SK-N-SH treated with all-trans-retinoic acid at 6 μM for 48 hours (cell line): ENCODE results near the gene OPN4.

Experiments used
- ATAC-seq: fragments of 200-7000 bp; cut with Tn5 transposase; 3 replicates; pipeline ENCODE4 v1.9.1; 2020; ENCODE audit warnings: mild to moderate bottlenecking, moderate library complexity
- ARNTL ChIP-seq: fragments of 450-650 bp; formaldehyde crosslinking; IDR thresholded peaks from 2 replicates; pipeline ENCODE4 v1.5.0; 2020; ENCODE audit warnings: low read depth, mild to moderate bottlenecking, moderate library complexity, borderline replicate concordance
- CREB5 ChIP-seq: fragments of 250-450 bp; sonication (Bioruptor Pico); IDR thresholded peaks from 2 replicates; pipeline ENCODE4 v1.5.1; 2020; ENCODE audit warnings: low read depth, mild to moderate bottlenecking, moderate library complexity
- CSDC2 ChIP-seq: fragments of 250-450 bp; sonication (Bioruptor Pico); IDR thresholded peaks from 2 replicates; pipeline ENCODE4 v1.5.0; 2020; ENCODE audit warnings: mild to moderate bottlenecking, moderate library complexity
- CSRNP3 ChIP-seq: fragments of 250-450 bp; sonication (Bioruptor Pico); IDR thresholded peaks from 2 replicates; pipeline ENCODE4 v1.5.1; 2021; ENCODE audit warnings: mild to moderate bottlenecking, moderate library complexity
- ESRRG ChIP-seq: fragments of 250-450 bp; sonication (Bioruptor Pico); IDR thresholded peaks from 2 replicates; pipeline ENCODE4 v1.6.1; 2021; ENCODE audit warnings: mild to moderate bottlenecking
- GLIS3 ChIP-seq: fragments of 250-450 bp; sonication (Bioruptor Pico); IDR thresholded peaks from 2 replicates; pipeline ENCODE4 v1.5.0; 2020; ENCODE audit warnings: mild to moderate bottlenecking, moderate library complexity
- OSR1 ChIP-seq: fragments of 250-450 bp; sonication (Bioruptor Pico); IDR thresholded peaks from 2 replicates; pipeline ENCODE4 v1.8.0; 2022; ENCODE audit warnings: moderate library complexity, mild to moderate bottlenecking, inconsistent platforms
- PATZ1 ChIP-seq: fragments of 250-450 bp; sonication (Bioruptor Pico); IDR thresholded peaks from 2 replicates; pipeline ENCODE4 v1.8.0; 2020; ENCODE audit warnings: mild to moderate bottlenecking, moderate library complexity, borderline replicate concordance
- POU6F1 ChIP-seq: fragments of 250-450 bp; sonication (Bioruptor Pico); IDR thresholded peaks from 2 replicates; pipeline ENCODE4 v1.8.0; 2021; ENCODE audit warnings: low read depth, mild to moderate bottlenecking, moderate library complexity, borderline replicate concordance
- PPARA ChIP-seq: fragments of 250-450 bp; sonication (Bioruptor Pico); IDR thresholded peaks from 2 replicates; pipeline ENCODE4 v1.5.0; 2020; ENCODE audit warnings: mild to moderate bottlenecking, borderline replicate concordance
- RARB ChIP-seq: fragments of 250-450 bp; sonication (Bioruptor Pico); IDR thresholded peaks from 2 replicates; pipeline ENCODE4 v1.8.0; 2021; ENCODE audit warnings: mild to moderate bottlenecking, moderate library complexity
- TCF4 ChIP-seq: fragments of 250-450 bp; sonication (Bioruptor Pico); IDR thresholded peaks from 2 replicates; pipeline ENCODE4 v1.8.0; 2021; ENCODE audit warnings: mild to moderate bottlenecking, moderate library complexity, borderline replicate concordance
- TOX ChIP-seq: fragments of 250-450 bp; sonication (Bioruptor Pico); IDR thresholded peaks from 2 replicates; pipeline ENCODE4 v1.8.0; 2021; ENCODE audit warnings: mild to moderate bottlenecking, moderate library complexity, borderline replicate concordance
- TSHZ2 ChIP-seq: fragments of 250-450 bp; sonication (Bioruptor Pico); IDR thresholded peaks from 2 replicates; pipeline ENCODE4 v1.5.0; 2020; ENCODE audit warnings: mild to moderate bottlenecking, moderate library complexity
- ZC3H10 ChIP-seq: fragments of 250-450 bp; sonication (Bioruptor Pico); IDR thresholded peaks from 2 replicates; pipeline ENCODE4 v1.5.1; 2021; ENCODE audit warnings: mild to moderate bottlenecking, moderate library complexity
- ZFP3 ChIP-seq: fragments of 250-450 bp; sonication (Bioruptor Pico); IDR thresholded peaks from 2 replicates; pipeline ENCODE4 v1.5.0; 2020; ENCODE audit warnings: mild to moderate bottlenecking, moderate library complexity
- ZFP30 ChIP-seq: fragments of 450-650 bp; formaldehyde crosslinking; IDR thresholded peaks from 2 replicates; pipeline ENCODE4 v1.5.0; 2022; ENCODE audit warnings: mild to moderate bottlenecking, moderate library complexity
- ZNF565 ChIP-seq: fragments of 450-650 bp; formaldehyde crosslinking; conservative IDR thresholded peaks from 2 replicates; pipeline ENCODE4 v1.5.0; 2020; ENCODE audit warnings: low read depth, mild to moderate bottlenecking, moderate library complexity
- ZNF8 ChIP-seq: fragments of 450-650 bp; formaldehyde crosslinking; IDR thresholded peaks from 2 replicates; pipeline ENCODE4 v1.5.0; 2020; ENCODE audit warnings: mild to moderate bottlenecking, moderate library complexity

The OPN4 gene

GRCh38 chr10:86703176-86703575 lies 48.8 kb downstream of the OPN4 start:
- TF ChIP-seq TOX (CRISPR knock-in tag) (no peak), ARNTL (CRISPR knock-in tag) (no peak), PATZ1 (CRISPR knock-in tag) (no peak)
- no peak for ATAC-seq

- ATAC-seq: no peak
- no peak for TF ChIP-seq ESRRG (CRISPR knock-in tag)
- TF ChIP-seq CSRNP3 (CRISPR knock-in tag): no peak
- TF ChIP-seq ZFP3 (CRISPR knock-in tag): no peak
- TF ChIP-seq OSR1 (CRISPR knock-in tag): no peak
- no peak for TF ChIP-seq CSDC2 (CRISPR knock-in tag)
- no peak for TF ChIP-seq ZNF565 (CRISPR knock-in tag)
- TF ChIP-seq ZC3H10: no peak
- no peak for TF ChIP-seq ZFP30 (CRISPR knock-in tag)
These were observed 50.8 kb downstream of the OPN4 start for GRCh38 chr10:86705139-86705538.

GRCh38 chr10:86705905-86706304 lies 51.6 kb downstream of the OPN4 start:
- no peak for ATAC-seq
- no peak for TF ChIP-seq GLIS3 (CRISPR knock-in tag)
- no peak for TF ChIP-seq TSHZ2
- TF ChIP-seq ZC3H10: no peak
- no peak for TF ChIP-seq POU6F1 (CRISPR knock-in tag)
- TF ChIP-seq RARB (CRISPR knock-in tag): no peak
- TF ChIP-seq PPARA (CRISPR knock-in tag): no peak
- no peak for TF ChIP-seq CSDC2 (CRISPR knock-in tag)
- TF ChIP-seq PATZ1 (CRISPR knock-in tag): no peak
- no peak for TF ChIP-seq CSRNP3 (CRISPR knock-in tag)
- TF ChIP-seq TOX (CRISPR knock-in tag): no peak

GRCh38 chr10:86706401-86706841 lies 52.1 kb downstream of the OPN4 start:
- TF ChIP-seq ZNF8 (CRISPR knock-in tag) (no peak), ZNF565 (CRISPR knock-in tag) (no peak), TCF4 (no peak), CREB5 (no peak), TOX (CRISPR knock-in tag) (no peak)
- no peak for ATAC-seq
